COLO668 (cell line): ENCODE results near the gene COL5A3.

Source experiments
- DNase-seq: peaks from one replicate; lab custom pipeline; 2025; ENCODE audit not compliant: unreplicated experiment; lab: John Stamatoyannopoulos, UW

Gene COL5A3

DNA sequence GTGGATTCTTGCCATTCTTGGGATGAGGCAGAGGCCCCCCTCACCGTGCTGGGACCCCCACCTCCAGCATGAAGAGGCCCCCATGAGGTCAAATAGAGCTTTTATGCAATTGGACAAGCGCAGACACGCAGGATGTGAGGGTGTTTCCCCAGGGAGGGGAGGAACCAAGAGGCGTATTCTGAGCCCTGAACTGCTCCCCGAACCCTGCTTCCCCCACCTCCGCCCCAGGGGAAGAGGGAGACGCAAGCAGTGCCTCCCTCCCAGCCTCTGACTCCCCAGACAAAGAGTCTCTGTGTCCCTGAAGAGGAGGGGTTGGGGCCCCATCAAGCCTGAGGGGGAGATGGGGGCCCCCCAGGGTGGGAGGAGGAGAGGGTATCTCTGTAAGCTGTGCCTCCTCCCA is 1.7 kb upstream of the COL5A3 start:
- no peak for DNase-seq

- no peak for DNase-seq
Observed at GRCh38 chr19:10010939-10011338, 635 bp upstream of the COL5A3 start.

GRCh38 chr19:10009714-10010224 is 535 bp downstream of the COL5A3 start:
- no peak for DNase-seq

DNA sequence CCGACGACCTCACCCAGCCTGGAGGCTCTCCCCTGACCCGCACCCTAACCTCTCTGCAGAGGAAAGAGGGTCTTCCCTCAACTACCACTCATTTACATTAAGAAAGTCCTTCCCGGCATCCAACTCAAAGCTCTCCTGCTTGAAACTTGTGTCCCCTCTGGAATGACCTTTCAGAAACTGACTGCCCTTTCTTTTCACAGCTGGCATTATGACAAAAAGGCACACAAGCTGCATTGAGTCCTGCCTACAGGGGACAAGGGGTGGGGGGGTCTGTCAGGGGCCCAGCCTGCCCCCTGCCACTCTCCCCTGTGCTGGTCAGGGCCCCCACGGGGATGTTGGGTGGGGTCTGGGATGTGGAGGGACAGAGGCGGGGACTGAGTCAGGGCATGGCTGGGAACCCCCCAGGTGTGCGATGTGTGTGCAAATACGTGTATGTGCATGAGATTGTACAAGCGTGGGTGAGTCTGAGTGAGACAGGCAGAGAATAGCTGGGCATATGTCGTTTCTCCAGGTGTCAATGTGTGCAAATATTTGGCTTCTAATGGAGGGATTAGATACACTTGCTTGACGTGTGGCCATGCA is 2.0 kb downstream of the COL5A3 start:
- no peak for DNase-seq

GRCh38 chr19:10007371-10008183 is 2.7 kb downstream of the COL5A3 start:
- no peak for DNase-seq

GRCh38 chr19:10006752-10007323 is 3.5 kb downstream of the COL5A3 start:
- no peak for DNase-seq

- DNase-seq: no peak
Observed at GRCh38 chr19:10006335-10006708, 4.0 kb downstream of the COL5A3 start.

GRCh38 chr19:10005632-10006334 is 4.5 kb downstream of the COL5A3 start:
- DNase-seq: no peak

DNA sequence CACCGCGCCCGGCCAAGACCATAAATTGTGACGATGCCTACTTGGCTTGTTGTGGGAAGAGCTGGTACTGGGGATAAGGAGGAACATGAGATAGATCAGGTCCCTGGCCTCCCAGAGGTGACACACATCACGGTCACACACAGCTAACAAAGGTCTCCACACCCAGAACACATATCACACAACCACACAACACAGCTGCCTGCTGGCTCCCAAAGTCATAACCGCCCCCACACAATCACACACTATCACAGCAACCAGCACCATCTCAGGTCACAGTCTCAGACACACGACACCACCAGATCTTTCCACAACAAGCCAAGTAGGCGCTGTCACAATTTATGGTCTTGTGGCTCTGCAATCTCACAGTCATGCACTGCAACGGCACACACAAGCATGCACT is 5.7 kb downstream of the COL5A3 start:
- DNase-seq: no peak

DNA sequence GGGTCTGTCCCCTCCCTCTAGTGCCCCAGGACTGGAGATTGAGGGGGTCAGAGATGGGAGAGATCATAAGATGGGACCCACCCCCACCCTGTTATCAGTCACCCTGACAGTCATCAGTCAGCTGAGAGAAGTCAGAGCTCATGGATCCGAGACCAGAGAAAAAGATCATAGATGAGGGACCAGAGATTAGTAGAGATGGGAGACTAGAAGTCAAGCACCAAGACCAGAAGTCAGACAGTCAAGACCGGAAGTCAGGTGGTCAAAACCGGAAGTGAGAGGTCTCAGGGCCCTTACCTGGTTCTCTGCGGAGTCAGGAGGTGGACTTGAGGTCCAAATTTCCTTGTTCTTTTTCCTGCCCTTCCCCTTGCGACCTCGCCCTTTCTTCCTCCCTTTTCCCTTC is 7.0 kb downstream of the COL5A3 start:
- no peak for DNase-seq

DNA sequence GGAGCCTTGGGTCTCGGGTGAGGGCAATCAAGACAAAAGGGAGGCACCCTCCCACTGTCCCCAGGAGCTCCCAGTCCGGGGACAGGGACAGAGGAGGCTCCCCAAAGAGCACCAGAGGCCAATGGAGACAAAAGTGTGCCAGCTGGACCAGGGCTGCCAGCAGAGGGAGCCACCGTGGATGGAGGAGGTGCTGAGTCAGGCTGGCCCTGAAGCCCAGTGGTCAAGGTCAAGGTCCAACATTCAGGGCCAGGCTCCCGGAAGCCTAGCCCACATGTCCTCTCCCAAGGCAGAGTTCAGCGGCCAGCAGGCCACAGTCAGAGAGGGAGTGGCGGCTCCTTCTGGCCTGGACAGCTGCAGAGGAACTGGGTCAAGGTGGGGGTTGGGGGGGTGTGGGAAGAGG is 8.4 kb downstream of the COL5A3 start:
- DNase-seq: no peak

DNA sequence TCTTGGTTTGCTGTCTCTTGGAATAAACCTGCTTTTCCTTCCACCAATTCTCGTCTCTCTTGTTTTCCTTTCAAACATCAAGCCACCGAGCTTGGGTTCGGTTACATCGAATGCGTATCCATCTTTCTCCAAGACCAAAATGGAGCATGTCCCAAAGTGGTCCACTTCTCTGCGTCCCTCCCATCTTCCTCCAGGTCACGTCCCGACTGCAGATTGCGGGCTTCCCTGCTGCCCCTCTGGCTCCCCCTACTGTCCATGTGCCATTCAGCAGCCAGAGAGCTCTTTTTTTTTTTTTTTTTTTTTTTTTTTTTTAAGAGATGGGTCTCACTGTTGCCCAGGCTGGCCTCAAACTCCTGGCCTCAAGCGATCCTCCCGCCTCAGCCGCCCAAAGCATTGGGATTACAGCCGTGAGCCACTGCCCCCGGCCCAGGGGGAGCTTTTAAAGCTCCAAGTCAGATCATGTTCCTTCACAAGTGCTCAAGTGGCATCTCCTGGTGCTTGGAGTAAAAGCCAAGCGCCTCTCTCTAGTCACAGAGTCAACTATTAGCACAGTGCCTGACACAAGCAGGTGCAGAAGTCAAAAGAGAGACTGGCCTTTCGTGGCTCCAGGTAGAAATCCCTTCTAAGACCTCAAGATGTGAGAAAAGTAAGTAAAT is 10.0 kb downstream of the COL5A3 start:
- DNase-seq: peak; percentile 42

- DNase-seq: no peak
Observed at GRCh38 chr19:9996541-9996940, 13.8 kb downstream of the COL5A3 start.

DNA sequence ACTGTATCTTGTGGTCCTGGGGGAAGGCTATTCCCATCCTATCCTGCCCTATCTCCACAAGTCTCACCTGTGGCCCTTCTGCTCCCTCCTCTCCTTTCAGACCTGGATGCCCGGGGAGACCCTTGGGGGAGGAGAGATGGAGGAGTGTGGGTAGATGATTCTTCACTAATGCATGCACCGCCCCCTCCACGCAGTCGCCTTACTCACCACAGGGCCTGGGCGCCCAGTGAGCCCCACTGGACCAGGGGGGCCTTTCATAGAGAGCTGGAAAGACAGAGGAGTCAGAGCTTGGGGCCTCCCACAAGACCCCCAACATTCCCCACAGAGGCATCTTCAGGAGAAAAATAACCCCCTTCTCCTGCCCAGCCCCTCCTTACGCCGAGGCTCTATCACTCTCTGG is 14.3 kb downstream of the COL5A3 start:
- DNase-seq: no peak

DNA sequence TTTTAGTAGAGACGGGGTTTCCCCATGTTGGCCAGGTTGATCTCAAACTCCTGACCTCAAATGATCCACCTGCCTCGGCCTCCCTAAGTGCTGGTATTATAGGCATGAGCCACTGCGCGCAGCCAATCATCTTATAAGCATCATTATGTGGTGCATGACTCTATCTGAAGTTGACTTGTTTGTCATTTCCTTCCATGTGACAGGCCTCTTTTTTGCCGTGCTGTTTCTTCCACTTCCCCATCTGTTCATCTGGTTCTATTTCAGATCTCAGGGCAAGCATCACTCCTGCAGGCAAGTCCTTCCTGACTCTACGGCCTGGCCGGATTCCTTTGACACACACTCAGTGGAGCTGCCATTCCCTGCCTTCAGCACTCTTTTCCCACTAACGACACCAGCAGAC is 15.2 kb downstream of the COL5A3 start:
- no peak for DNase-seq

- no peak for DNase-seq
Observed at GRCh38 chr19:9991425-9992191, 18.7 kb downstream of the COL5A3 start.

- DNase-seq: no peak
Observed at GRCh38 chr19:9989504-9989903, 20.8 kb downstream of the COL5A3 start.

- DNase-seq: no peak
Observed at GRCh38 chr19:9986787-9987281, 23.5 kb downstream of the COL5A3 start.

DNA sequence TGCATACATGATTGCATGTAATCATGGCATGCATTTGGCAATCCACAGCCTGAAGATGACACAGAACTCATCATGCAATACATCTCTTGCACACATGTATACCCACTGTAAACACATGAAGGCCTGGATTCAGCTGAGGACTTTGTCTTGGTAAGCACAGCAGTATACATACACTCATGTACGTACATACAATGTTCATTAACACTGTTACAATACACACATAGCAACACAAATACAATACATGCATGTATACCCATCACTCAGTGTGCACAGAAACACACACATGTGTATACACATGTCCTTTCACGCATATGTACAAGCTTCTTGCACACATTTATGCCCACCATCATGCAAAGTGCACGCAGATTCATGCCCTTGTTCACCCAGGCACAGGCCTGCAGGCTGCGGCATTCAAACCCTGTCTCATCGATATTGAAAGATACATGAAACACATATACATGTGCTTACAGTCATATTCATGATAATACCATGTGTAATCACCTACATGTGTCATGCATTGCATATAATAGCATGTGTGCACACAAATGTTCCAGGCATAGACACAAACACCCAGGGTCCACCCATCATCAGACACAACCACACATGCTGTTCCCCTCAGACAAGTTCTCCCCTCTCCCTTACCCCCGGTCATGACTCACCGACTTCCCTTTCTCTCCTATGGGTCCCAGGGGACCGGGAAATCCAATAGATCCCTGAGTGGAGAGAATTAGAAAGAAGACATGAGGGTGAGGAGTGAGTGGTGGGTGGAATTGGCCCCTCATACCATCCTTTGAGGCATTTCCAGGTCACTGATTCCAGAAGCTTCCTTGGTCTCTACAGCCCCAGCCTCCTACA is 28.7 kb downstream of the COL5A3 start:
- no peak for DNase-seq
